K562 (cell line): Measurements from ENCODE around the gene KIF20B. TPM values are rescaled to one million over a fixed set of nuclear protein-coding genes. Genes with fewer than 3 reads are reported as not detected.

ENCODE experiments used
- BDP1 ChIP-seq: IDR thresholded peaks from 3 replicates; pipeline ENCODE4 v1.6.1; 2011; ENCODE audit not compliant: insufficient read length, insufficient read depth
- GABPB1 ChIP-seq: sonication (generic); formaldehyde crosslinking; IDR thresholded peaks from 2 replicates; pipeline ENCODE4 v1.8.0; 2022; ENCODE audit warnings: mild to moderate bottlenecking, missing genetic modification reagents
- GTF2E2 ChIP-seq: fragments of 200-800 bp; sonication (Bioruptor generic); IDR thresholded peaks from 2 replicates; pipeline ENCODE4 v1.6.1; 2016; ENCODE audit warnings: missing genetic modification characterization, missing compliant biosample characterization
- PML ChIP-seq: IDR thresholded peaks from 2 replicates; pipeline ENCODE4 v1.6.1; 2012; ENCODE audit warnings: low read length, inconsistent platforms
- SETDB1 ChIP-seq: IDR thresholded peaks from one replicate; pipeline ENCODE4 v1.6.1; 2012; ENCODE audit warnings: low read length, control low read depth, inconsistent platforms
- TBP ChIP-seq: optimal IDR thresholded peaks from 2 replicates; pipeline ENCODE3; 2011; ENCODE audit warnings: low read depth, low read length, improper control_type of control experiment
- ZC3H4 ChIP-seq: sonication (generic); formaldehyde crosslinking; IDR thresholded peaks from 2 replicates; pipeline ENCODE4 v1.9.0; 2021; ENCODE audit warnings: missing genetic modification reagents, borderline replicate concordance
- ZFPM2 ChIP-seq: fragments of 250-450 bp; sonication (Bioruptor Pico); IDR thresholded peaks from 2 replicates; pipeline ENCODE4 v1.5.1; 2022; ENCODE audit warnings: mild to moderate bottlenecking
- polyA plus RNA-seq, 8 experiments: library from polyadenylated mRNA; depleted of rRNA in 4 of 8; stranded (reverse) in 5 of 8; unstranded in 3 of 8; fragments of >200 nt; fragmentation: Nextera tagmentation in 2 of 8; fragmentation: Illumina TruSeq in 1 of 8; extraction: Ambion mirVana in 2 of 8; extraction: Trizol in 1 of 8; gene quantifications; 2 replicates each; pipeline versions ENCODE4 v1.2.1 to v1.2.3, GENCODE V29; 2011 to 2014; ENCODE audit warnings: inconsistent platforms in 1 of 8, missing spikeins in 1 of 8
- total RNA-seq, 7 experiments: library from RNA; depleted of rRNA in 6 of 7; stranded (reverse); fragments of >200 nt in 6 of 7; fragmentation: Illumina TruSeq in 2 of 7; extraction: Trizol in 2 of 7; gene quantifications; 2 replicates each; pipeline versions ENCODE4 v1.2.1 to v1.2.3, GENCODE V29; 2011 to 2021; ENCODE audit warnings: low replicate concordance in 1 of 7
- TF ChIP-seq, protein P1 (sequence below): sonication (generic); formaldehyde crosslinking; IDR thresholded peaks from 2 replicates; pipeline ENCODE4 v1.8.0; 2023; ENCODE audit warnings: mild to moderate bottlenecking, missing genetic modification reagents
- TF ChIP-seq, protein P2 (sequence below): fragments of 250-450 bp; sonication (Bioruptor Pico); IDR thresholded peaks from 2 replicates; pipeline ENCODE4 v1.4.0; 2020; ENCODE audit warnings: mild to moderate bottlenecking, moderate library complexity, borderline replicate concordance
- TF ChIP-seq, protein P3 (sequence below): sonication (generic); formaldehyde crosslinking; IDR thresholded peaks from 2 replicates; pipeline ENCODE4 v1.8.1; 2022; ENCODE audit warnings: missing genetic modification reagents

The KIF20B gene
- total and polyA plus RNA-seq, 9 of the 15 experiments (the other 6 are each of a cell fraction or from before 2014, with no cell fraction given): 18.6 to 56.5 (median 32.9) TPM

DNA sequence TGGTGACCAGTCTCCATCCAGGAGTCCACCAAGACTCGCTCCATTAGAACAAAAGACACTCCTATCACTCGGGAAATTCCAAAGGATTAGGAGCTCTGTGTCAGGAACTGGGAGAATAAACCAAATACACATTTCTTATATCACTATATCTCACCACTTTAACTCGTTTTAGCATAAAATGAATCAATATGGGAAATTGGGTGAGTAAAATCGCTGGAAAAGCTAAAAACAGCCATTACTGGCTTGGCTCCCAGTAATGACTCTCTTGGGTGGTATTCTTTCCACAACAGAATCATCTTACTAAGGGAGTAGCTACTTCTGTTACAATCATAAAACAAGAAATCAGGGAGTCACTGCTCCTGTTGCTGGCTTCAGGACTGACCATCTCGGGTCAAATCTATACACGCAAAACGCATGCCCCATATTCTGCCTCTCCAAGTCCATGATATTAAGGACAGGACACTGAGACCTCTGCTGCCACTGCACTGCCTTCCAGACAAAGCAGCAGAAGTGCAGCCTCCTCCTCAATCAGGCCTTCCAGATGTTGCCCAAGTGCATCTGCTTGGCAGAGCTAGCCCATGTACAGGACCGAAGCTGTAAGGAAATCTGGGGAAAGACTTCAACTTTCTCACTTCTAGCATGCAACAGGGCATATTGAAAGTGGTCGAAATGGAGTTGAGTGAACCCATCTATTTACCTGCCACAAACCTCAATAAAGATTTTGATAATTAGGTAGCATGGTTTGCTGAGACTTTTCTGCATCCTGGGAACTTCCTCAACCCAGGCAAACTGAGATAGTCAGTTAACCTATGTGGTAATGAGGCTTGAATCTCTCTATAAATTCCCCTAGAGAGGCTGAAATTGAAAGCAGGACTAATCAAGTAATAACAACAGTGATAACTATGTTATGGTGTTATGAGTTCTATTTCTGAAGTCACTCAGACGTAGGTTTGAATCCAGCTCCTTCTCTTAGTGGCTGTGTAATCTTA, 42.0 kb upstream of the KIF20B start (continued):
- TF ChIP-seq, protein P1, sequence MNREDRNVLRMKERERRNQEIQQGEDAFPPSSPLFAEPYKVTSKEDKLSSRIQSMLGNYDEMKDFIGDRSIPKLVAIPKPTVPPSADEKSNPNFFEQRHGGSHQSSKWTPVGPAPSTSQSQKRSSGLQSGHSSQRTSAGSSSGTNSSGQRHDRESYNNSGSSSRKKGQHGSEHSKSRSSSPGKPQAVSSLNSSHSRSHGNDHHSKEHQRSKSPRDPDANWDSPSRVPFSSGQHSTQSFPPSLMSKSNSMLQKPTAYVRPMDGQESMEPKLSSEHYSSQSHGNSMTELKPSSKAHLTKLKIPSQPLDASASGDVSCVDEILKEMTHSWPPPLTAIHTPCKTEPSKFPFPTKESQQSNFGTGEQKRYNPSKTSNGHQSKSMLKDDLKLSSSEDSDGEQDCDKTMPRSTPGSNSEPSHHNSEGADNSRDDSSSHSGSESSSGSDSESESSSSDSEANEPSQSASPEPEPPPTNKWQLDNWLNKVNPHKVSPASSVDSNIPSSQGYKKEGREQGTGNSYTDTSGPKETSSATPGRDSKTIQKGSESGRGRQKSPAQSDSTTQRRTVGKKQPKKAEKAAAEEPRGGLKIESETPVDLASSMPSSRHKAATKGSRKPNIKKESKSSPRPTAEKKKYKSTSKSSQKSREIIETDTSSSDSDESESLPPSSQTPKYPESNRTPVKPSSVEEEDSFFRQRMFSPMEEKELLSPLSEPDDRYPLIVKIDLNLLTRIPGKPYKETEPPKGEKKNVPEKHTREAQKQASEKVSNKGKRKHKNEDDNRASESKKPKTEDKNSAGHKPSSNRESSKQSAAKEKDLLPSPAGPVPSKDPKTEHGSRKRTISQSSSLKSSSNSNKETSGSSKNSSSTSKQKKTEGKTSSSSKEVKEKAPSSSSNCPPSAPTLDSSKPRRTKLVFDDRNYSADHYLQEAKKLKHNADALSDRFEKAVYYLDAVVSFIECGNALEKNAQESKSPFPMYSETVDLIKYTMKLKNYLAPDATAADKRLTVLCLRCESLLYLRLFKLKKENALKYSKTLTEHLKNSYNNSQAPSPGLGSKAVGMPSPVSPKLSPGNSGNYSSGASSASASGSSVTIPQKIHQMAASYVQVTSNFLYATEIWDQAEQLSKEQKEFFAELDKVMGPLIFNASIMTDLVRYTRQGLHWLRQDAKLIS (CRISPR knock-in tag): no peak
- TF ChIP-seq GTF2E2 (tag) (no peak), TBP (no peak), GABPB1 (no peak), ZFPM2 (CRISPR knock-in tag) (no peak), ZC3H4 (CRISPR knock-in tag) (no peak), SETDB1 (no peak), PML (no peak), BDP1 (no peak)
- TF ChIP-seq, protein P2, sequence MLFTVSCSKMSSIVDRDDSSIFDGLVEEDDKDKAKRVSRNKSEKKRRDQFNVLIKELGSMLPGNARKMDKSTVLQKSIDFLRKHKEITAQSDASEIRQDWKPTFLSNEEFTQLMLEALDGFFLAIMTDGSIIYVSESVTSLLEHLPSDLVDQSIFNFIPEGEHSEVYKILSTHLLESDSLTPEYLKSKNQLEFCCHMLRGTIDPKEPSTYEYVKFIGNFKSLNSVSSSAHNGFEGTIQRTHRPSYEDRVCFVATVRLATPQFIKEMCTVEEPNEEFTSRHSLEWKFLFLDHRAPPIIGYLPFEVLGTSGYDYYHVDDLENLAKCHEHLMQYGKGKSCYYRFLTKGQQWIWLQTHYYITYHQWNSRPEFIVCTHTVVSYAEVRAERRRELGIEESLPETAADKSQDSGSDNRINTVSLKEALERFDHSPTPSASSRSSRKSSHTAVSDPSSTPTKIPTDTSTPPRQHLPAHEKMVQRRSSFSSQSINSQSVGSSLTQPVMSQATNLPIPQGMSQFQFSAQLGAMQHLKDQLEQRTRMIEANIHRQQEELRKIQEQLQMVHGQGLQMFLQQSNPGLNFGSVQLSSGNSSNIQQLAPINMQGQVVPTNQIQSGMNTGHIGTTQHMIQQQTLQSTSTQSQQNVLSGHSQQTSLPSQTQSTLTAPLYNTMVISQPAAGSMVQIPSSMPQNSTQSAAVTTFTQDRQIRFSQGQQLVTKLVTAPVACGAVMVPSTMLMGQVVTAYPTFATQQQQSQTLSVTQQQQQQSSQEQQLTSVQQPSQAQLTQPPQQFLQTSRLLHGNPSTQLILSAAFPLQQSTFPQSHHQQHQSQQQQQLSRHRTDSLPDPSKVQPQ (CRISPR knock-in tag): no peak
- TF ChIP-seq, protein P3, sequence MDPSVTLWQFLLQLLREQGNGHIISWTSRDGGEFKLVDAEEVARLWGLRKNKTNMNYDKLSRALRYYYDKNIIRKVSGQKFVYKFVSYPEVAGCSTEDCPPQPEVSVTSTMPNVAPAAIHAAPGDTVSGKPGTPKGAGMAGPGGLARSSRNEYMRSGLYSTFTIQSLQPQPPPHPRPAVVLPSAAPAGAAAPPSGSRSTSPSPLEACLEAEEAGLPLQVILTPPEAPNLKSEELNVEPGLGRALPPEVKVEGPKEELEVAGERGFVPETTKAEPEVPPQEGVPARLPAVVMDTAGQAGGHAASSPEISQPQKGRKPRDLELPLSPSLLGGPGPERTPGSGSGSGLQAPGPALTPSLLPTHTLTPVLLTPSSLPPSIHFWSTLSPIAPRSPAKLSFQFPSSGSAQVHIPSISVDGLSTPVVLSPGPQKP (CRISPR knock-in tag): no peak
